NB4 (cell line): ENCODE measurements around the gene MPHOSPH9.

ENCODE experiments used
- DNase-seq: peaks from one replicate; pipeline ENCODE4 v3.0.0; 2010; ENCODE audit warnings: low read depth
- H3K4me3 ChIP-seq: one replicate; pipeline ENCODE4 v1.5.1; 2011; ENCODE audit warnings: mild to moderate bottlenecking, low read depth, low read length, moderate library complexity
- CTCF ChIP-seq: IDR thresholded peaks from one replicate; pipeline ENCODE4 v1.5.1; 2012; ENCODE audit warnings: low read depth, low read length
- MYC ChIP-seq: IDR thresholded peaks from 2 replicates; pipeline ENCODE4 v1.6.1; 2011; ENCODE audit warnings: low read depth, low read length
- POLR2A ChIP-seq: IDR thresholded peaks from 2 replicates; pipeline ENCODE4 v1.6.1; 2011; ENCODE audit warnings: mild to moderate bottlenecking; ENCODE audit not compliant: insufficient read length; ENCODE audit errors: extremely low read depth
- TF ChIP-seq, protein P1 (sequence below): IDR thresholded peaks from 2 replicates; pipeline ENCODE4 v1.6.1; 2011; ENCODE audit warnings: low read depth, low read length

Gene MPHOSPH9

GRCh38 chr12:123243671-123244262, 10.8 kb upstream of the MPHOSPH9 start:
- no peak overlapping the region for H3K4me3 ChIP-seq
- TF ChIP-seq CTCF (no peak), POLR2A (no peak), MYC (no peak)
- TF ChIP-seq, protein P1, sequence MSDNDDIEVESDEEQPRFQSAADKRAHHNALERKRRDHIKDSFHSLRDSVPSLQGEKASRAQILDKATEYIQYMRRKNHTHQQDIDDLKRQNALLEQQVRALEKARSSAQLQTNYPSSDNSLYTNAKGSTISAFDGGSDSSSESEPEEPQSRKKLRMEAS: no peak
- DNase-seq: no peak

DNA sequence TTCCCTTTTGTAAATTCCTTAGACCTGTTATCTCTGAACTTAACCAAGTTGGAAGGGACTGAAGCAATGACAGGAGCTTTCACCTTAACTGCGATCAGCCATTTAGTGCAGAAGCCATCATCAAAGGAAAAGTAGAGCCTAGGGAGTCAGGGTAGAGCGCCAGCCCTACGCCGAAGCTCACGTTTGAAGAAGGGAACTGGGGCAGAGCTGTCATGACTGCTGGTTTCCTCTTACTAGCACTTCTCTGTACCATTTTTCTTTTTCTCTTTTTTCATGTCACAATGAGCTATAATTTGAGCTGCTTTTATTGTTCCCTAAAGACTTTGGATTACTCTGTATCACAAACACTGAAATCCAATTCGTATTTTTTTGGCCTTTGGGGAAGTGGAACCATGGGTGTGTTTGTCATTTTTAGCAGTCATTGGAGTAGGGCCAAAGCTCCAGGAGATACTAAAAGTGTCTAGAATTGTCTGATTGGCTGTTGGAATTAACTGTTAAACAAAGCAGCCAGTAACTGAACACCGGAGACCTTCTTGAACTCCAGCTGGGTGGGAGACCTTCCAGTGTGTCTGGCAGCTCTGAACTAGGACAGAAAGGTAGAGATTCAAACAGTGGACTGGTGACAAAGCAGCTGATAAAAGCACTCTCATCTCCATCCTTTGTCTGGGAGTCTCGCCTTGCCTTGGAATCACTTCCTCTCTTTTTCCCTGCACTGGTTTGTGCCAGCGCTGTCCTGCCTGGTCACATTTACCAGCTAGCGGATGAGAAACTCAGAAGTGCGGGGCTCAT, 9.4 kb upstream of the MPHOSPH9 start:
- DNase-seq: no peak
- TF ChIP-seq, protein P1: no peak
- TF ChIP-seq MYC: no peak
- TF ChIP-seq CTCF: no peak
- TF ChIP-seq POLR2A: no peak
- H3K4me3 ChIP-seq: no peak overlapping the region

- no peak for TF ChIP-seq POLR2A
- TF ChIP-seq MYC: no peak
- no peak for TF ChIP-seq CTCF
- no peak for DNase-seq
- no peak overlapping the region for H3K4me3 ChIP-seq
Observed at GRCh38 chr12:123238961-123239360, 6.0 kb upstream of the MPHOSPH9 start.

DNA sequence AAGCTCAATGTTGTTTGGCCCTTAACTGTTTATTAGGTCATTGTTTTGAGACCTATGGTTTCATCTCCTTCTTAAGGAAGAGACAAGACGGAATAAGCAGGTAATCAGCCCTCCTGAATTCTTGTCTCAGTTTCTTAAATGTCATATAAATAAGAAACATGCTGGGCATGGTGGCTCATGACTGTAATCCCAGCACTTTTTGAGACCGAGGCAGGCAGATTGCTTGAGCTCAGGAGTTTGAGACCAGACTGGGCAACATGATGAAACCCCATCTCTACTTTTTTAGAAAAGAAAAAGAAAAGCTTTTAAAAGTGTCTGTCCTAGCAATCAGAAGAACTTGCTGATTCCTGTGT, 5.4 kb upstream of the MPHOSPH9 start:
- TF ChIP-seq, protein P1: no peak
- TF ChIP-seq MYC (no peak), CTCF (no peak), POLR2A (no peak)
- H3K4me3 ChIP-seq: no peak overlapping the region

GRCh38 chr12:123237646-123238329, 4.8 kb upstream of the MPHOSPH9 start:
- TF ChIP-seq, protein P1: peak; percentile 38; the same call in 1 of the 2 replicates
- TF ChIP-seq POLR2A (no peak), CTCF (peak; percentile 95), MYC (no peak)
- H3K4me3 ChIP-seq: no peak overlapping the region
- DNase-seq: peak; percentile 80

More for the DNA sequence above, 5.4 kb upstream of the MPHOSPH9 start:
- DNase-seq: no peak
